Endothelial cell (in vitro differentiated cells): ENCODE data around the gene HPGDS. TPM values are rescaled to one million over a fixed set of nuclear protein-coding genes. Genes with fewer than 3 reads are reported as not detected.

Source experiments
- DNase-seq: peaks from one replicate; pipeline ENCODE4 v3.0.0; 2021; ENCODE audit warnings: low spot score
- H3K27ac Mint-ChIP-seq: one replicate; pipeline ENCODE4 v1.8.0; 2021; ENCODE audit warnings: mixed read lengths, inconsistent platforms; ENCODE audit not compliant: unreplicated experiment
- H3K27me3 Mint-ChIP-seq: one replicate; pipeline ENCODE4 v1.8.0; 2021; ENCODE audit warnings: mild to moderate bottlenecking, moderate library complexity, mixed read lengths, inconsistent platforms; ENCODE audit not compliant: unreplicated experiment
- H3K36me3 Mint-ChIP-seq: one replicate; pipeline ENCODE4 v1.8.0; 2021; ENCODE audit warnings: mild to moderate bottlenecking, low read depth, mixed read lengths, inconsistent platforms; ENCODE audit not compliant: unreplicated experiment
- H3K4me1 Mint-ChIP-seq: one replicate; pipeline ENCODE4 v1.8.0; 2021; ENCODE audit warnings: mild to moderate bottlenecking, mixed read lengths, inconsistent platforms; ENCODE audit not compliant: unreplicated experiment
- H3K4me3 Mint-ChIP-seq: one replicate; pipeline ENCODE4 v1.8.0; 2021; ENCODE audit warnings: mild to moderate bottlenecking, mixed read lengths, inconsistent platforms; ENCODE audit not compliant: unreplicated experiment
- H3K9me3 Mint-ChIP-seq: one replicate; pipeline ENCODE4 v1.8.0; 2021; ENCODE audit warnings: mixed read lengths, inconsistent platforms; ENCODE audit not compliant: unreplicated experiment
- CTCF ChIP-seq: fragments of 200-600 bp; sonication (generic); IDR thresholded peaks from one replicate; pipeline ENCODE4 v1.5.0; 2021; ENCODE audit warnings: antibody characterized with exemption; ENCODE audit not compliant: unreplicated experiment
- total RNA-seq: library from RNA; stranded (reverse); fragmentation: NEBNext Ultra II Directional; extraction: Animal tissue kit (Norgen Biotek cat#: 25700); gene quantifications from one replicate; pipeline ENCODE4 v1.2.1, GENCODE V29; 2021; ENCODE audit not compliant: unreplicated experiment

Gene HPGDS
- total RNA-seq, 1 donor from 2014 or later, result 0.33 TPM

DNA sequence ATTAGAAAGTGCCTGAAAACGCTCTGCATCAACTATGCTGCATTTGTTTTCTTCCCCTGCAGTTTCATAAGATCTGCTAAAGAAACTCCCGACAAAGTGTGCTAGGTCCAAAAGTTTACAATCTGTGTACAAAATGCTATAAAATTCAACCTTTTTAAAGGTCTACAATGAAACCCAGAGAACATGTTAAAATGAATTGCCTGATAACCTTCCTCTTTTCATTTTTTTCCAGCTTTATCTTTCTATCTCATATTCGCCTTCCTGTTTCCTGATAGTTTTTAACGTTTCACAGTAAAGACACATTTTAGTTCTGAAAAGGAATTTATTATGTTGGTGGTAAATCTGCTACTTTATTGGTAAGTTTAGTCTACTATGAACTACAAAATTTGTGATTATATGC lies 9.5 kb upstream of the HPGDS start:
- Mint-ChIP-seq H3K27ac (no peak overlapping the region), H3K4me3 (no peak overlapping the region), H3K9me3 (no peaks in the 10 kb centered on the region), H3K4me1 (peaks cover 14% of the 10 kb centered on the region), H3K27me3 (peaks cover 3% of the 10 kb centered on the region), H3K36me3 (no peaks in the 10 kb centered on the region)
- TF ChIP-seq CTCF, result no peak
- DNase-seq, result no peak

GRCh38 chr4:94351319-94351718 lies 8.7 kb upstream of the HPGDS start:
- no peak for TF ChIP-seq CTCF

DNA sequence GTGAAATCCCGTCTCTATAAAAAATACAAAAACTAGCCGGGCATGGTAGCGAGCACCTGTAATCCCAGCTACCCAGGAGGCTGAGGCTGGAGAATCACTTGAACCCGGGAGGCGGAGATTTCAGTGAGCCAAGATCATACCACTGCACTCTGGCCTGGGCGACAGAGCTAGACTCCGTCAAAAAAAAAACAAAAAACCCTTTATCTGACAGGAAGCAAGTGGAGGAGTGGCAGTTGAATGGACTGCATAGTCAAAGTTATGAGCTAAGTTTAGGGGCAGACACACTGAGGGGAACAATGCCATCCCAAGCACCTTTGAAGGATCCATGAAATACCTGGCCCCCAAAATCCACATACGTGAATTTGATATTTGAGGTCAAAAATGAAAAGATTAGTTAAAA lies 7.5 kb upstream of the HPGDS start:
- peaks cover 3% of the 10 kb centered on the region for H3K27me3 Mint-ChIP-seq
- DNase-seq, result no peak
- no peaks in the 10 kb centered on the region for H3K9me3 Mint-ChIP-seq
- no peak for TF ChIP-seq CTCF
- no peaks in the 10 kb centered on the region for H3K36me3 Mint-ChIP-seq
- H3K4me3 Mint-ChIP-seq, result no peak overlapping the region
- no peak overlapping the region for H3K27ac Mint-ChIP-seq
- H3K4me1 Mint-ChIP-seq, result peaks cover 14% of the 10 kb centered on the region

More at GRCh38 chr4:94351319-94351718, 8.7 kb upstream of the HPGDS start:
- no peaks in the 10 kb centered on the region for H3K36me3 Mint-ChIP-seq
- no peak for DNase-seq
- H3K4me1 Mint-ChIP-seq, result peaks cover 14% of the 10 kb centered on the region
- H3K9me3 Mint-ChIP-seq, result no peaks in the 10 kb centered on the region
- H3K27ac Mint-ChIP-seq, result no peak overlapping the region
- peaks cover 3% of the 10 kb centered on the region for H3K27me3 Mint-ChIP-seq
- H3K4me3 Mint-ChIP-seq, result no peak overlapping the region

DNA sequence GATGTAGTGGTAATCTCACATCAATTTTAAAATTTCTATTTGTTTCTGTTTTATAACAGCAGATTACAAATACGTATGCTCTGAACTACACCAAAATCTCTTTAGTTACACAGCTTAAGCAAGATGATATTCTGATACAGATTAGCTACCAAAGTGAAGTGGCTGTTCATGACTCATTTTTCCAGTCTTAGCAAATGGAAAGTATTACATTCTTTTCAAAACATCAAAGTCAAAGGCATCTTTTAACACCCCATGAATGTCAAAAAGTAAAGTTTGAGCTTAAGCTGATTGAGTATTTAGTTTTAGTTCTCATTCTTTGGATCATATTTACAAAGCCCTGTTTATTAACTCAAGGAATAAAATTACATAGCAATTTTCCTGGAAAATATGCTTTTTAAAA lies 6.6 kb upstream of the HPGDS start:
- no peak for DNase-seq
- Mint-ChIP-seq H3K9me3 (no peaks in the 10 kb centered on the region), H3K27ac (no peak overlapping the region), H3K4me3 (no peak overlapping the region), H3K36me3 (no peaks in the 10 kb centered on the region), H3K4me1 (peaks cover 6% of the 10 kb centered on the region), H3K27me3 (no peaks in the 10 kb centered on the region)
- TF ChIP-seq CTCF, result no peak

DNA sequence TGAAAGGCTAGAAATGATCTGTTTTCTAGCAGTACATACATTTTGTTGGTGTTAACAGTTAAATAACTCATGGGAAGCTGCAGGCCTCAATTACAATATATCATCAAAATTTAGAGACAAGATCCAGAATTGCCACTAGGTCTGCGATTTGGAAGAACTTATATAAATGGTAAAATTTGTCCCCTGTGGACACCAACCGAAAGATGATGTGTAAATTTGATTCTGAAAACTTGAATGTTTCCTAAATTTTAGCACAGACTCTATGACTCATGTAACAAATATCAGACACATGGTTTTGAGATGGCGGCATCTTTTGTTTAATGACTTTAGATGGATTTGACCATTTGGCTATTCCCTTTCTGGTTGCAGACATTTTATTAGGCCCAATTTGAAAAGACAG lies 6.0 kb upstream of the HPGDS start:
- no peak overlapping the region for H3K27ac Mint-ChIP-seq
- no peak for DNase-seq
- H3K4me3 Mint-ChIP-seq, result no peak overlapping the region
- H3K36me3 Mint-ChIP-seq, result no peaks in the 10 kb centered on the region
- no peaks in the 10 kb centered on the region for H3K27me3 Mint-ChIP-seq
- H3K9me3 Mint-ChIP-seq, result no peaks in the 10 kb centered on the region
- peaks cover 2% of the 10 kb centered on the region for H3K4me1 Mint-ChIP-seq
- no peak for TF ChIP-seq CTCF
